GM10266 (cell line): Measurements from ENCODE around the gene IQCH.

Experiments
- DNase-seq: peaks from one replicate; pipeline ENCODE4 v3.0.0; 2012; ENCODE audit errors: extremely low spot score
- CTCF ChIP-seq: IDR thresholded peaks from 2 replicates; pipeline ENCODE4 v1.5.1; 2012; ENCODE audit warnings: mild to moderate bottlenecking, low read depth; ENCODE audit not compliant: control insufficient read depth, insufficient read depth; ENCODE audit errors: missing control alignments

IQCH gene

GRCh38 chr15:67300266-67301025 lies 45.9 kb downstream of the IQCH start:
- no peak for TF ChIP-seq CTCF

GRCh38 chr15:67303490-67304363 lies 49.1 kb downstream of the IQCH start:
- TF ChIP-seq CTCF, result peak; percentile 47
- DNase-seq, result peak; percentile 26

More at GRCh38 chr15:67300266-67301025, 45.9 kb downstream of the IQCH start:
- no peak for DNase-seq

DNA sequence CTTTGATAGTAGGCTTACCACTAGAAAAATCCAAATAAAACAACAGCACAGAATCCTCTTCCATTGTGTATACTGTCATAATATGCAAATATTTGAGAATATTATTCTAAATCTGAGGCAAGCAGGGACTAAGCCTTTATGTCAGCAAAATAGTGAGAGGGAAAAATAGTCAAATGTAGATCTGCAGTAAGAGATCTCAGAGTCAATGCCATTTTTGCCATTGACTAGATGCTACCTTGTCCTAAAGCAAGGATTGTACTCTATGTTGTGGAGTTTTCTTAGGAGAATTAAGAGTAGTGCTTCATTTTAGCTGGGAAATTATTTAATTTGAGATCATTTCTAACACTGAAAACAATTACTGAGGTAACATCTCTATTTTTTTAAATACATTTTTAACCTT lies 50.2 kb downstream of the IQCH start:
- no peak for DNase-seq
- no peak for TF ChIP-seq CTCF

DNA sequence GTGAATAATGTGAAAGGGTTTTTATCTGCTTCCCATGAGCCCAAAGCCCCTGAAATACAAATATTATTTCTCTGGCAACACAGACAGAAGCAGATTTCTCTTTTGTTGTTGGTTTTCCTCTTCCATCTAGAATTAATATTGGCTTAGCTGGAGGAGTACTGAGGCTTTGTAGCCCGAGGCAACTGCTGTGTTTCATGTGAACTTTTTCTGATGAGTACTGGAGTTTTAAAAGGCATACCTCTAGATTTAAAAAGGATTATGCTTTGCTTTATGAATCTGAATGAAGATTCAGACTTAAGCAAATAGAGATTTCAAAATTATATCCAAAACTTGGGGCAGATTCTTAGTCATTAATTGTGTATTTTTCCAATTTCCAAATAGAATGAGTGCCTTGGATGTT lies 50.9 kb downstream of the IQCH start:
- DNase-seq, result no peak
- no peak for TF ChIP-seq CTCF

- no peak for TF ChIP-seq CTCF
- DNase-seq, result no peak
These were observed 52.6 kb downstream of the IQCH start for GRCh38 chr15:67307156-67307555.

DNA sequence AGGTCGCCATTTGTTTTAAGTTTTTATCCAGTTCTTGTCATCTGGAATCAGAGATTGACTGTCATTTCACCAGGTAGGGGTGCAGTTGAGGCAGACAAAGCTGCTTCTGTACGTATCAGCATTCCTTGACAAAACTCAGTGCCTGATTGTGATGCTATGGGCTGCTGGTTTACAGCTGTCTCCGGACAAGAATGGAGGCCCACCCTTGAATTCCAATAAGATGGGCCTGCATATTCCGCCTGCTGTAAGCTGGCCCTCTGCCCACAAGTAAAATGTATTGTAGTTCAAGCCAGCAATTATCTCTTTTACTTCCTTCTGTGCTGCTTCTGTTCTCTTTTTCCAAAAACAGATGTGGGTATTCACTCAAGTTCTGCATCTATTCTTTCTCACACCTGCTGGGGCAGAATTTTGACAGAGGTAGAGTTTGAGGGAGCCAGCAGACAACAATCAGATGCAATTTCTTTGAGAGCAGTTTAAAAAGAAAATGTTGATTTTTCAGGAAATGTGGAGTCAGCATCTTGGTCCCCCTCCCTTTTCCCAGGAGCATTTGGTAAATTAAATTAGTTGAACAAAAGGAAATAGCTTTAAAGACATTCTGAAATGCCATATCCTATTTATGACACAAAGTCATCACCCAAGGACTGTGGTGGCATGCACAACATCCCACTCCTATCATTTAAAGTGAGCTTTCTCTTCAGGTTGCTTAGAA lies 53.5 kb downstream of the IQCH start:
- no peak for DNase-seq
- no peak for TF ChIP-seq CTCF
